NCI-H1105 (cell line): ENCODE data around the gene CHMP4B.

Experiments
- DNase-seq: peaks from one replicate; lab custom pipeline; 2025; lab: John Stamatoyannopoulos, UW

Gene CHMP4B

DNA sequence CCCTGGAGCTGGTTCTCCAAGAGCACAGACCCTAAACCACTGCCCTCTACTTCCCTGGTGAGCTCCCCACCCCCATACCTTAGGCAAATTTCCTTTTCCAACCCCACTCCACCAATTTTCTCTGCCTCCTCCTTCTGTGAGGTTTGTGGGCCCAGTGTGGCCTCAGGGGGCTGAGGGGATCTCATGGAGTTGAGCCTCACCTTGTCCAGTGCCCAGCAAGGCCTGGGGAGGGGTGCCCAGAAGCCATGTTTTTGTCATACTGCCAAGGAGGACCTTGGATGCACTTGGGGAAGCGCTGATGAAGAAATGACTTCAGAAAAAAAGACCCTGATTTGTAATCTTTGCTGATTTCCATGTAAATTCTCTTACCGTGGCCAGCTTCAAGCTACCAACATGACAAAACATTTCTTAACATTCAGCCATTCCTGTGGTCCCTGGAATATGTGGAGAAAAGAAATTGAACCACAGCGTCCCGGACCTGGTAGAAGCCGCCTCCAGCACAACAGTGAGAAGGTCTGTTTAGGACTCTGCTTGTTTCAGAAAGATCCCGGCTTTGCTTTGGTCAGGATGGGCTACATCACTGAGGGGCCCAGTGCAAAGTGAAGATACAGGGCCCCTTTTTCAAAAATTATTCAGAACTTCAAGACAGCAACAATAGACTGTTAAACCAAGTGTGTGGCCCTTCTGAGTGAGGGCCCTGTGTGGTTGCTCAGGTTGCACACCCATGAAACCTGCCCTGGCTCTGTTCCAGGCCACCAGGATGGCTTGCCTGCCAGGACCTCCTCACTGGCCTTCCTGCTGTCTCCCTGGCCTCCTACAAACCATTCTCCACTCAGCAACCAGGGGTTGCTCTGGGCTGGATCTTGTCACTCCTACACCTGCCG lies 52.5 kb downstream of the CHMP4B start:
- DNase-seq = no peak

DNA sequence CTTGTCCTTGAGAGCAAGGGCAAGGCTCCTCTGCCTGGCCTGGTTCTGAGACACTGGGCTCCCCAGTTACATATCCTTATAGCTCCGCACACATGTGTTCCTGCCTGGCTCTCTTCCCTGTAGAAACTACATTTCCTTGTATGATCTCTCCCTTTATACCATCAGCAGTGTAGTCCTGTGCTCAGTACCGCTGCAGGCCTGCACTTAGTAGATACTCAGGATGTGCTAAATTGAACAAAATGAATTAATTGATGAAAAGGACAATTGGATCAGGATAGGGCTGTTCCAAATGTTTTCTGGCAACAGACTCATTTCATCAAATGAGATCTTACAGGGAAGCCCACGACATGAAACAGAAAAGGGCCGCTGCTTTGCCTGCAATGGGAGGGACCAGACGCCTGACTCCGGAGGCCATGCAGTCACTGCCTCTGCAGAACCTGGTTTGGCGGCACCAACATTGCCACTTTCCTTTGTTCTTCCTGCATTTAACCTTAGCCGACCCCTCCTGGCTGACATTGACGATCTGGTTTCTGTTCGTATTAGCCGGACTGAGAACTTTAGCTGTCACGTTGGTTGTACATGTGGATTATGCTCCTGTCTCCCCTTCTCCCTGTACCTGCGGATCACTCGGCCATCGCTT lies 53.3 kb downstream of the CHMP4B start:
- DNase-seq = no peak

DNA sequence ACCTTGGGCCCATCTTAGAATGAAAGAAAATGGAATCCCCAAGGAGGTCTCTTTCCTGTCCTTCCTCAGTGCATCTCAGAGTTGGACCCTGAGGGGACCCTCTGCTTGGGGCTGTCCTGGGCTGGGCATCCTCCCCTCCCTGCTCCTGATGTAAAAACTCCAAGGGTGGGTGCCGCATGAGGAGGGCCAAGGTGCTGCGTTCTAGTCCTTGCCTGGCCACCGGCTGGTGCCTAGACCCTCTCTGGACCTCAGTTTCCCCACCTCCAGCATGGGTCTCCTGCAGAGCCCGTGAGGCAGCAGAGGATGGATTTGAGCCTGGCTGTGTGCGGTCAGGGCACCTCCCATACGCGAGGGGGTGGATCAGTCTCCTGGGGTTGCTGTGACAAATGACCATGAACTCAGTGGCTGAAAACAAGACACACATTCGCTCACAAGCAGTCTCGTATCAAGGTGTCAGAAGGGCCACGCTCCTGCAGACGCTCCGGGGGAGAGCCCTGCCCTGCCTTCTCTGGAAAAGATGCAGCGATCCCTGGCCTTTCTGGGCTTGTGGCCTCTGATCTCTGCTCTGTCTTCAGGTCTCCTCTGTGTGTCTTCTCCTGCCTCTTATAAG lies 54.7 kb downstream of the CHMP4B start:
- no peak for DNase-seq

GRCh38 chr20:33866398-33867100 lies 55.4 kb downstream of the CHMP4B start:
- DNase-seq = no peak

GRCh38 chr20:33868042-33868441 lies 56.9 kb downstream of the CHMP4B start:
- no peak for DNase-seq

- DNase-seq = no peak
These were observed 57.4 kb downstream of the CHMP4B start for GRCh38 chr20:33868595-33868994.

GRCh38 chr20:33869283-33869682 lies 58.1 kb downstream of the CHMP4B start:
- no peak for DNase-seq

DNA sequence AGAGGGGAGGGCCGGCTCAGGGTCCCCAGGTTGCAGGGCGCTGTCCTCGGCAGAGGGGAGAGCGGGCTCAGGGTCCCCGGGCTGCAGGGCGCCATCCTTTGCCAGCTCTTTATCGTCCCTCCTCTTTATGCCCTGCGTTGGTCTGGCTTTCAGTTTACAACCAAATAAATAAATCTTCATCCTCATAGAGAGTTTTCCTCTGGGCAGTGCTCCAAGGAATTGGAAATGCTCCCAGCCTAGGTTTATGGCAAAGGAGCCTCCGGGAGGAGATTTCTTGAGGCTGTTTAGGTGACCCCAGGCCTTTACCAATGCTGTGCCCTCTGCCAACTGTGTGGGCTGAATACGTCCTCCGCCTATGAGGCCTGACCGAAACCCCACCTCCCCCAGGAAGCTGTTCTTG lies 60.2 kb downstream of the CHMP4B start:
- no peak for DNase-seq

GRCh38 chr20:33874129-33874528 lies 63.0 kb downstream of the CHMP4B start:
- DNase-seq = no peak

DNA sequence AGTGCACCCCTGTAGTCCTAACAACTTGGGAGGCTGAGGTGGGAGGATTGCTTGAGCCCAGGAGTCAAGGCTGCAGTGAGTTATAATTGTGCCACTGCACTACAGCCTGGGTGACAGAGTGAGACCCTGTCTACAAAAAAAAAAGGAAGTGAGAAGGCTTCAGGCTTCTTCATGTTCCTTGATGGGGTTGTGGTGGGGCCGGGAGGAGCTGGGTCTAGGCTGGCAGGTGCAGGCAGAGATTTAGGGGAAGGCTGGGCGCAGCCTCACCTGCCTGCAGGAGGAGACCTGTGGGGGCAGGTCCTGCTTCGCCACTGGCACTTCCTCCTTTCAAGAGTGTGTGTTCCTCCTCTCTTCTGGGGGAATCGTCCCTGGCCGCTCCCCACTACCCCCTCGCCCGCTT lies 63.9 kb downstream of the CHMP4B start:
- no peak for DNase-seq

DNA sequence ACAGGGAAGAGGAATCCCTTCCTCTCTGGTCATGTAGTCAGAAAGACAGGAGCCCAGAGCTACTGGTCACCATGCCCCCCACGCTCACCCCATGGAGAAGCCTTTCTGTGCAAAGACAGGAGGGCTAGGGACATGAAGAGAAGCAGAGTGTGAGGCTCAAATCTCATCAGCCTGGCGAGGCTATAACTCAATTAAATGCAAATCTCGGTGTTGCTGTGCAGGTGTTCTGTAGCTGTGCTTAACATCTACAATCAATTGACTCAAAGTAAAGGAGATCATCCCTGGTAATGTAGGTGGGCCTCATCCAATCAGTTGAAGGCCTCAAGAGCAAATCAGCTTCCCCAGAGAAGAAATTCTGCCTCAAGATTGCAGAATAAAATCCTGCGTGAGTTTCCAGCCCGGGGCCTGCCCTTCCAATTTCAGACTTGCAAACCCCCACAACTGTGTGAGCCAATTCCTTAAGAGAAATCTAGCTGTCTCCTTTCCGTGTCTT lies 64.4 kb downstream of the CHMP4B start:
- no peak for DNase-seq

DNA sequence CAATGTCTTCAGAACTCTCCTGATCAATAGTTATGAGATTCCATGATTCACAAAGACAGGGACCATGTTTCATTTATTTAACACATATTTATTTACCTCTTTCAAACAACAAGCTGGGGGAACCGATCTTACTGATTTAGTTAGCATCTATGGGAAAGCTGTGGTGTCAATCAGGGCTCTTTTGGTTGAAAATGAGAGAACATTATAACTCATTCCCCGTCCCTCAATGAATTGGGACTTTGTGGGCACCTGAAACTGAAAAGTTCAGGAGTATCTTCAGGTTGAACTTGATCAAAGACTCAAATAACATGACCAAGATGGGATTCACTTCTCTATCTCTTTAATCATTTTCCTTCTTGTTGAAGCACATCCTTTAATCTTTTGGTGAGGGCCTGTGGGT lies 67.4 kb downstream of the CHMP4B start:
- no peak for DNase-seq

DNA sequence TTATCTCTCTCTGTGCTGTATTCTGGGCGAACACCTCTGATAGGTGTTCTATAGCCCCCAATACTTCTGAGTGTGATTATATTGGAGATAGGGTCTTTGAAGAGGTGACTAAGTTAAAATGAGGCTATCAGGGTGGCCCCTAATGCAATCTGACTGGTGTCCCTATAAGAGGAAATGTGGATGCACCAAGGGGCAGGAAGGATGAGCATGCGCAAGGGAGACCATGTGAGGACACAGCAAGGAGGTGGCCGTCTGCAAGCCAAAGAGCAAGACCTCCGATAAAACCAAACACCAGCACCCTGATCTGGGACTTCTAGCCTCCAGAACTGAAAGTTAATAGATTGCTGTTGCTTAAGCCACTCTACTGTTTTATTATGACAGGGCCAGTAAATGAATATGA lies 69.2 kb downstream of the CHMP4B start:
- DNase-seq = no peak

- no peak for DNase-seq
These were observed 70.8 kb downstream of the CHMP4B start for GRCh38 chr20:33881989-33882388.

DNA sequence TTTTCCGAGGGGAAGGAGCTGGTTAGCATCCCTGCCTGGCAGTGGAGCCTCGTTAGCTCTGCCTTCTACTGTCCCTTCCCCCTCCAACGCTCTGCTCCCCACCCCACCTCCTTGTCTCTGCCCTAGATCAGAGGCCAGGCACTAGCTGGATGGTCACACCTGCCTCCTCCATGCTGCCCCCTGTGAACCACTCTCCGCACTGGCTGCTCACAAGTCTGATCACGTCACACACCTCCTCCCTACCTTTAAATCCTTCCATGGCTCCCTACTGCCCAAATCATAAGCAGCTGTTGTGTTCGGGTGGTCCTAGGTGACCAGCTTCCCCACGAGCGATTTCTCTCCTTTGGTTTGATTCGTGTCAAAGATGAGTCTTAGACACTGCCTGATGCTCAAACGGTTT lies 71.3 kb downstream of the CHMP4B start:
- no peak for DNase-seq

- no peak for DNase-seq
These were observed 72.0 kb downstream of the CHMP4B start for GRCh38 chr20:33883164-33883563.

GRCh38 chr20:33884633-33885032 lies 73.5 kb downstream of the CHMP4B start:
- no peak for DNase-seq

- no peak for DNase-seq
These were observed 78.2 kb downstream of the CHMP4B start for GRCh38 chr20:33889312-33889711.

GRCh38 chr20:33890557-33890956 lies 79.4 kb downstream of the CHMP4B start:
- no peak for DNase-seq

- DNase-seq = no peak
These were observed 82.2 kb downstream of the CHMP4B start for GRCh38 chr20:33893314-33893713.

DNA sequence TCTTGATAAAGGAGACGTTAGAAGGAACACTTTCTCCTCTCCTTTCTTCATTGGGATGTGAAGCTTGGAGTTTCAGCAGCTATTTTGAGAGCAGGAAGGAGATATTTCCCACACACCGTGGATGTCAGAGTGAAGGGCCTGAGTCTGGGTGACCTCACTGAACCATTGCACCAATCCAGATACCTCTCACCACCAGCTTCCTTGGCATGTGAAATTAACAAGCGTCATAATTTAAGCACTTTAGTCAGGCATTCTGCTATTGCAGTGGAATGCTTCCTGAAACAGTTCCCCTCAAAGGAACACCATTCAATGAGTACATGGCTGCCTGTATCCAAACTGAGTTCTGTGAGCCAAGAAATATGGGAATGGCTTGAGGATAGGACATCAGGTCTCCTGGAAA lies 83.7 kb downstream of the CHMP4B start:
- no peak for DNase-seq

DNA sequence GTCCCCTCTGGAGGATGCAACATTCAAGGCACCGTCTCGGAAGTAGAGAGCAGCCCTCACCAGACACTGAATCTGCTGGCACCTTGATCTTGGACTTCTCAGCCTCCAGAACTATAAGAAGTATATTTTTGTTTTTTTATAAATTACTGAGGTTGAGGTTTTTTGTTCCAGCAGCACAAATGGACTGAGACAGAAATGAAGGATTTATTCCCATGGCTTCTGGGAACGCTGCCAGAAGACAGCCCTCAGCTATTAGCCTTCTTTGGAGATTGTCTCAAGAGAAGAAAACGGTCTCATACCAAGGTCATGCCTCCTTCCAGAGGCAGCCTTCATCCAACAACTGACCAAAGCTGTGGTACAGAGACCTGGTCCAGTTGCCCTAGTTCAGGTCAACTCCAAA lies 85.4 kb downstream of the CHMP4B start:
- DNase-seq = no peak
